ENCODE results near the gene PHAF1. TPM values are rescaled to one million over a fixed set of nuclear protein-coding genes. Genes with fewer than 3 reads are reported as not detected.
A peak's percentile ranks its signal among the peaks of the same experiment; 100 is the strongest.

Gene PHAF1
- total and polyA plus RNA-seq, 2 of the 13 experiments (the other 11 are each of a cell fraction or from before 2014, with no cell fraction given) = 48.3 to 174 TPM

DNA sequence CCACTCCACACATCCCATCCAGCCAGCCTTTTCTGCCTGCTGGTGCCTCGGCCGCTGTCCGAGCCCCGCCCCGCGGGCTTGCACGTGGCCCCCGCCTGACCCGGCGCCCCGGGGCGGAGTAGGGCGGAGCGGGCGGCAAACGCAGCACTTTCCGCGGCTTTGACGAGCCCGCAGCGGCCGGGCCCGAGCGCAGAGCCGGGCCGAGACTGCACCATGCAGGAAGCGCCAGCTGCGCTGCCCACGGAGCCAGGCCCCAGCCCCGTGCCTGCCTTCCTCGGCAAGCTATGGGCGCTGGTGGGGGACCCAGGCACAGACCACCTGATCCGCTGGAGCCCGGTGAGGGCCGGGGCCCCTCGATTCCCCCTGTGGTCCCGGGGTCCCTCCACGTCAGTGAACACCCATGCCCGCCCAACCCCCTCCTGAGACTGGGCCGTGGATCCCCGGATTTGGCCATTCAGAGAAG, 54.9 kb downstream of the PHAF1 start, which contains the start of gene HSF4 (continued):
- TF ChIP-seq MATR3 (CRISPR knock-in tag; IDR thresholded peaks at IDR 0.05) (no peak), TOPORS (CRISPR knock-in tag; IDR thresholded peaks at IDR 0.05) (peak; percentile 94), ZNF598 (CRISPR knock-in tag; IDR thresholded peaks at IDR 0.05; ENCODE audit: borderline replicate concordance) (peak; percentile 77; the same call in 1 of the 2 replicates), ATF7 (IDR thresholded peaks at IDR 0.05) (no peak), ATF7 (CRISPR knock-in tag; IDR thresholded peaks at IDR 0.05) (0 out of 2 replicates have a peak, but pooled peaks have one; percentile 20), ZNF83 (CRISPR knock-in tag; IDR thresholded peaks at IDR 0.05; ENCODE audit: borderline replicate concordance) (no peak), HDAC6 (IDR thresholded peaks at IDR 0.05; ENCODE audit: low read depth, low read length) (no peak), FIP1L1 (IDR thresholded peaks at IDR 0.05; ENCODE audit: borderline replicate concordance, insufficient read depth, low read depth, low read length) (no peak), ZNF256 (CRISPR knock-in tag; conservative IDR thresholded peaks at IDR 0.05) (0 out of 2 replicates have a peak, but pooled peaks have one; percentile 65), ZMYM4 (CRISPR knock-in tag; IDR thresholded peaks at IDR 0.05) (peak; percentile 59; the same call in 1 of the 2 replicates), ZBTB1 (CRISPR knock-in tag; IDR thresholded peaks at IDR 0.05; ENCODE audit: borderline replicate concordance) (no peak)
- TF ChIP-seq, protein P1, sequence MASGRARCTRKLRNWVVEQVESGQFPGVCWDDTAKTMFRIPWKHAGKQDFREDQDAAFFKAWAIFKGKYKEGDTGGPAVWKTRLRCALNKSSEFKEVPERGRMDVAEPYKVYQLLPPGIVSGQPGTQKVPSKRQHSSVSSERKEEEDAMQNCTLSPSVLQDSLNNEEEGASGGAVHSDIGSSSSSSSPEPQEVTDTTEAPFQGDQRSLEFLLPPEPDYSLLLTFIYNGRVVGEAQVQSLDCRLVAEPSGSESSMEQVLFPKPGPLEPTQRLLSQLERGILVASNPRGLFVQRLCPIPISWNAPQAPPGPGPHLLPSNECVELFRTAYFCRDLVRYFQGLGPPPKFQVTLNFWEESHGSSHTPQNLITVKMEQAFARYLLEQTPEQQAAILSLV (CRISPR knock-in tag; IDR thresholded peaks at IDR 0.05; ENCODE audit: borderline replicate concordance) = no peak
- TF ChIP-seq, protein P2, sequence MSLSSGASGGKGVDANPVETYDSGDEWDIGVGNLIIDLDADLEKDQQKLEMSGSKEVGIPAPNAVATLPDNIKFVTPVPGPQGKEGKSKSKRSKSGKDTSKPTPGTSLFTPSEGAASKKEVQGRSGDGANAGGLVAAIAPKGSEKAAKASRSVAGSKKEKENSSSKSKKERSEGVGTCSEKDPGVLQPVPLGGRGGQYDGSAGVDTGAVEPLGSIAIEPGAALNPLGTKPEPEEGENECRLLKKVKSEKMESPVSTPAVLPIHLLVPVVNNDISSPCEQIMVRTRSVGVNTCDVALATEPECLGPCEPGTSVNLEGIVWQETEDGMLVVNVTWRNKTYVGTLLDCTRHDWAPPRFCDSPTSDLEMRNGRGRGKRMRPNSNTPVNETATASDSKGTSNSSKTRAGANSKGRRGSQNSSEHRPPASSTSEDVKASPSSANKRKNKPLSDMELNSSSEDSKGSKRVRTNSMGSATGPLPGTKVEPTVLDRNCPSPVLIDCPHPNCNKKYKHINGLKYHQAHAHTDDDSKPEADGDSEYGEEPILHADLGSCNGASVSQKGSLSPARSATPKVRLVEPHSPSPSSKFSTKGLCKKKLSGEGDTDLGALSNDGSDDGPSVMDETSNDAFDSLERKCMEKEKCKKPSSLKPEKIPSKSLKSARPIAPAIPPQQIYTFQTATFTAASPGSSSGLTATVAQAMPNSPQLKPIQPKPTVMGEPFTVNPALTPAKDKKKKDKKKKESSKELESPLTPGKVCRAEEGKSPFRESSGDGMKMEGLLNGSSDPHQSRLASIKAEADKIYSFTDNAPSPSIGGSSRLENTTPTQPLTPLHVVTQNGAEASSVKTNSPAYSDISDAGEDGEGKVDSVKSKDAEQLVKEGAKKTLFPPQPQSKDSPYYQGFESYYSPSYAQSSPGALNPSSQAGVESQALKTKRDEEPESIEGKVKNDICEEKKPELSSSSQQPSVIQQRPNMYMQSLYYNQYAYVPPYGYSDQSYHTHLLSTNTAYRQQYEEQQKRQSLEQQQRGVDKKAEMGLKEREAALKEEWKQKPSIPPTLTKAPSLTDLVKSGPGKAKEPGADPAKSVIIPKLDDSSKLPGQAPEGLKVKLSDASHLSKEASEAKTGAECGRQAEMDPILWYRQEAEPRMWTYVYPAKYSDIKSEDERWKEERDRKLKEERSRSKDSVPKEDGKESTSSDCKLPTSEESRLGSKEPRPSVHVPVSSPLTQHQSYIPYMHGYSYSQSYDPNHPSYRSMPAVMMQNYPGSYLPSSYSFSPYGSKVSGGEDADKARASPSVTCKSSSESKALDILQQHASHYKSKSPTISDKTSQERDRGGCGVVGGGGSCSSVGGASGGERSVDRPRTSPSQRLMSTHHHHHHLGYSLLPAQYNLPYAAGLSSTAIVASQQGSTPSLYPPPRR (CRISPR knock-in tag; IDR thresholded peaks at IDR 0.05; ENCODE audit: borderline replicate concordance) = peak; percentile 81
- TF ChIP-seq, protein P3, sequence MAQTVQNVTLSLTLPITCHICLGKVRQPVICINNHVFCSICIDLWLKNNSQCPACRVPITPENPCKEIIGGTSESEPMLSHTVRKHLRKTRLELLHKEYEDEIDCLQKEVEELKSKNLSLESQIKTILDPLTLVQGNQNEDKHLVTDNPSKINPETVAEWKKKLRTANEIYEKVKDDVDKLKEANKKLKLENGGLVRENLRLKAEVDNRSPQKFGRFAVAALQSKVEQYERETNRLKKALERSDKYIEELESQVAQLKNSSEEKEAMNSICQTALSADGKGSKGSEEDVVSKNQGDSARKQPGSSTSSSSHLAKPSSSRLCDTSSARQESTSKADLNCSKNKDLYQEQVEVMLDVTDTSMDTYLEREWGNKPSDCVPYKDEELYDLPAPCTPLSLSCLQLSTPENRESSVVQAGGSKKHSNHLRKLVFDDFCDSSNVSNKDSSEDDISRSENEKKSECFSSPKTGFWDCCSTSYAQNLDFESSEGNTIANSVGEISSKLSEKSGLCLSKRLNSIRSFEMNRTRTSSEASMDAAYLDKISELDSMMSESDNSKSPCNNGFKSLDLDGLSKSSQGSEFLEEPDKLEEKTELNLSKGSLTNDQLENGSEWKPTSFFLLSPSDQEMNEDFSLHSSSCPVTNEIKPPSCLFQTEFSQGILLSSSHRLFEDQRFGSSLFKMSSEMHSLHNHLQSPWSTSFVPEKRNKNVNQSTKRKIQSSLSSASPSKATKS (CRISPR knock-in tag; IDR thresholded peaks at IDR 0.05) = no peak

Measured in HepG2 (cell line).